Measurements from ENCODE around the gene ZNF330.
A peak's percentile ranks its signal among the peaks of the same experiment; 100 is the strongest.

Gene ZNF330

GRCh38 chr4:141238186-141238585 is 17.5 kb downstream of the ZNF330 start:
- no peak for DNase-seq

GRCh38 chr4:141240259-141240658 is 19.6 kb downstream of the ZNF330 start:
- no peak for DNase-seq

- no peak for DNase-seq
Observed at GRCh38 chr4:141240671-141241070, 20.0 kb downstream of the ZNF330 start.

GRCh38 chr4:141241986-141242385 is 21.3 kb downstream of the ZNF330 start:
- DNase-seq, result no peak

- no peak for DNase-seq
Observed at GRCh38 chr4:141244419-141244818, 23.7 kb downstream of the ZNF330 start.

- DNase-seq, result no peak
Observed at GRCh38 chr4:141246243-141246642, 25.5 kb downstream of the ZNF330 start.

GRCh38 chr4:141246683-141247429 is 26.2 kb downstream of the ZNF330 start:
- no peak for DNase-seq

GRCh38 chr4:141247430-141247780 is 26.7 kb downstream of the ZNF330 start:
- no peak for DNase-seq

- DNase-seq, result peak; percentile 36 to 65 (median 56)
Observed at GRCh38 chr4:141248029-141248428, 27.3 kb downstream of the ZNF330 start.

GRCh38 chr4:141248486-141248885 is 27.8 kb downstream of the ZNF330 start:
- DNase-seq, result no peak

GRCh38 chr4:141254326-141254725 is 33.6 kb downstream of the ZNF330 start:
- no peak for DNase-seq

- no peak for DNase-seq
Observed at GRCh38 chr4:141255016-141255415, 34.3 kb downstream of the ZNF330 start.

GRCh38 chr4:141258558-141258957 is 37.9 kb downstream of the ZNF330 start:
- DNase-seq, result no peak

GRCh38 chr4:141275834-141276233 is 55.1 kb downstream of the ZNF330 start:
- no peak for DNase-seq

- DNase-seq, result no peak
Observed at GRCh38 chr4:141283152-141283551, 62.5 kb downstream of the ZNF330 start.

GRCh38 chr4:141283563-141283962 is 62.9 kb downstream of the ZNF330 start:
- DNase-seq, result no peak

All from suppressor macrophage (primary cell).